Keratinocyte (primary cell): ENCODE measurements around the gene SORBS2.

ENCODE experiments used
- CTCF ChIP-seq, 3 experiments: IDR thresholded peaks in 1 of 3; conservative IDR thresholded peaks in 1 of 3; optimal IDR thresholded peaks in 1 of 3; 2 replicates in 2 of 3; 3 replicates in 1 of 3; pipeline versions ENCODE3 to v1.5.1; 2011; ENCODE audit warnings: low read length in 3 of 3, mild to moderate bottlenecking in 3 of 3, moderate library complexity in 2 of 3, control low read depth in 1 of 3, inconsistent platforms in 1 of 3; ENCODE audit not compliant: insufficient read depth in 2 of 3; ENCODE audit errors: extremely low read depth in 1 of 3
- EZH2 ChIP-seq: IDR thresholded peaks from one replicate; pipeline ENCODE4 v1.6.1; 2012; ENCODE audit warnings: inconsistent platforms, mild to moderate bottlenecking, low read length, moderate library complexity

DNA sequence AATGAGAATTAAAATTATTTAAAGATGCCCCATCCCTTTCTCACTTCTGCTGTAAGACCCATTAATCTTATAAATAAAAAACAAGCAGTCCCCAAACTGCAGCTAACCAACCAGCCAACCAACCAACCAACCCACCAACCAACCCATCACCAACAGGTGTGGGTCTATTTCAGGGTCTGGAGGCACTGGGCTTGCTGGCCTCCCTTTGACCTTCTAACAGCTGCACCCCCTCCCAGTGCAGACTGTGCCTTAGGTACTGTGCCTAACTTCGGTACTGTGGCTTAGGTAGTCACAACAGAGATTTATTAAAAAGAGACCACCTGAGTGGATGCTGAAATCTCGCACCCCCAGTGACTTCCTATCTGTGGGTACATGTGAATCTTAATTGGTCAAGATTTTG lies 128.1 kb downstream of the SORBS2 start:
- TF ChIP-seq CTCF (optimal IDR thresholded peaks at IDR 0.05 in 1 of 3, IDR thresholded peaks at IDR 0.05 in 1 of 3, conservative IDR thresholded peaks at IDR 0.05 in 1 of 3; ENCODE audit: extremely low read depth in 1 of 3, insufficient read depth in 2 of 3, low read length in 3 of 3) = no peak
- no peak for TF ChIP-seq EZH2
